Choroid plexus epithelial cell (primary cell): ENCODE data around the gene MERTK.

Experiments used
- DNase-seq: peaks from one replicate; pipeline ENCODE4 v3.0.0-alpha.2; 2010; ENCODE audit warnings: low read depth
- H3K4me3 ChIP-seq: 2 replicates; pipeline ENCODE4 v1.5.1; 2011; ENCODE audit warnings: low read depth, mild to moderate bottlenecking, control low read depth, low read length, moderate library complexity
- TF ChIP-seq, protein P1 (sequence below): conservative IDR thresholded peaks from 2 replicates; pipeline ENCODE4 v1.5.1; 2011; ENCODE audit warnings: low read depth, mild to moderate bottlenecking, control low read depth, inconsistent platforms, low read length, moderate library complexity

Gene MERTK

DNA sequence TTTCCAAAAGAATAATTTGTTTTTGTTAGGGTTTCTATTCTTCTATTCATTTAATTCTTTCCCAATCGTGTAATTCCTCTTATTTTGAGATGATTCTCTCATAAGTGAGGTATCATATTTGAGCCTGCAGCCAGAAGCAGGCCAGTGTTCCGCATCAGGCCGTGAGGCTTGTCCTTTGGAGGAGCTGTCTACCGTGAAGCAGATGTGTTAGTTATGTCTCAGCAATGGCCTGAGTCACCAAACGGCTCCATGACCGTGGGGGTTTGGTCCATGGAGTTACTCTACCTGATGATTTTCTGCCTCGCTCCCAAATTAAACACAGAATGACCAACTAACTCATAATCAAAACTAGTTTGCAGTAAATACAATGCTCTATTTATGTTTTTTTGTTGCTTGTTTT lies 92.4 kb downstream of the MERTK start:
- DNase-seq: no peak
- TF ChIP-seq, protein P1, sequence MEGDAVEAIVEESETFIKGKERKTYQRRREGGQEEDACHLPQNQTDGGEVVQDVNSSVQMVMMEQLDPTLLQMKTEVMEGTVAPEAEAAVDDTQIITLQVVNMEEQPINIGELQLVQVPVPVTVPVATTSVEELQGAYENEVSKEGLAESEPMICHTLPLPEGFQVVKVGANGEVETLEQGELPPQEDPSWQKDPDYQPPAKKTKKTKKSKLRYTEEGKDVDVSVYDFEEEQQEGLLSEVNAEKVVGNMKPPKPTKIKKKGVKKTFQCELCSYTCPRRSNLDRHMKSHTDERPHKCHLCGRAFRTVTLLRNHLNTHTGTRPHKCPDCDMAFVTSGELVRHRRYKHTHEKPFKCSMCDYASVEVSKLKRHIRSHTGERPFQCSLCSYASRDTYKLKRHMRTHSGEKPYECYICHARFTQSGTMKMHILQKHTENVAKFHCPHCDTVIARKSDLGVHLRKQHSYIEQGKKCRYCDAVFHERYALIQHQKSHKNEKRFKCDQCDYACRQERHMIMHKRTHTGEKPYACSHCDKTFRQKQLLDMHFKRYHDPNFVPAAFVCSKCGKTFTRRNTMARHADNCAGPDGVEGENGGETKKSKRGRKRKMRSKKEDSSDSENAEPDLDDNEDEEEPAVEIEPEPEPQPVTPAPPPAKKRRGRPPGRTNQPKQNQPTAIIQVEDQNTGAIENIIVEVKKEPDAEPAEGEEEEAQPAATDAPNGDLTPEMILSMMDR: no peak
- no peak overlapping the region for H3K4me3 ChIP-seq

DNA sequence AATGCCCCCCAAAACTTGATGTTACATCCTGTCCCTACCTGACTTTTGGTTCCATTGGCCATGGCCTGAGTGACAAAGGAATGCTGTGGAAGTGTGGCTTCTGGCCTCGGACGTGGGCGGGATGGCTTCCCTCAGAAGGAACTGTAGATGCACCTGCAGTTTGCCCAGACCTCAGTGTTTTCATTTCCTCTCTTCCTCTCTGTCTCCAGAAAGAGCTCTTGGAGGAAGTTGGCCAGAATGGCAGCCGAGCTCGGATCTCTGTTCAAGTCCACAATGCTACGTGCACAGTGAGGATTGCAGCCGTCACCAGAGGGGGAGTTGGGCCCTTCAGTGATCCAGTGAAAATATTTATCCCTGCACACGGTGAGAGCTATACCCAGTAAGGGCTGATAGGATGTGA lies 95.6 kb downstream of the MERTK start:
- TF ChIP-seq, protein P1: no peak
- H3K4me3 ChIP-seq: no peak overlapping the region
- no peak for DNase-seq

DNA sequence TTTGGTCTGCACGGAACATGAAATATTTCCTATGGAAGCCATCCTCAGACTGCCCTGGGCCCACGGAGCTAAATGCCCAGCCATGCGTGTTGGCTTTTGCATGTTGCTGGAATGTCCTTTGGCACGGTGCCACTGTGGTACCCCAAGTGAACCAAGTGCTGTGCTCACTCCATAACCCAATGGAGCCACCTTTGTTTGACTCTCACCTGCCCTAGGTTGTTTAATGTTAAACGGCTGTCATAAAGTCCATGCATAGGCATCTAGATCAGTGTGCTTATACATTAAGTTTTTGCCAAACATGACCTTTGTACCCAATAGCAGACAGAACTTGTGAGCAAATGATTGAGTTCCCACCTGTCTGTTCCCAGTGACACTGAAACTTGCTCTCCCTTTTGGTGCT lies 96.7 kb downstream of the MERTK start:
- no peak overlapping the region for H3K4me3 ChIP-seq
- no peak for DNase-seq
- TF ChIP-seq, protein P1: no peak

DNA sequence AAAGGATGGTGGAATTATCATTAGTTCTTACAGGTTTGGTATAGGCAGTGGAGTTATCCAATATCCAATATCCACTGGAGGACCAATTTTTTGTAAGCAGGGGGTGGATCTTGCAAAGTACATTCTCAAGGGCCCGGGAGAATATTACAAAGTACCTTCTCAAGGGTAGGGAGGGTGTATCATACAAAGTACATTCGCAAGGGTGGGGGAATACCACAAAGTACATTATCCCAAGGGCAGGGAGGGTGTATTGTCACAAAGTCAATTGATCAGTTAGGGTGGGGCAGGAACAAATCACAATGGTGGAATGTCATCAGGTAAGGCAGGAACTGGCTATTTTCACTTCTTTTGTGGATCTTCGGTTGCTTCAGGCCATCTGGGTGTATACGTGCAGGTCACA lies 101.4 kb downstream of the MERTK start:
- no peak for DNase-seq
- no peak overlapping the region for H3K4me3 ChIP-seq
- TF ChIP-seq, protein P1: no peak

DNA sequence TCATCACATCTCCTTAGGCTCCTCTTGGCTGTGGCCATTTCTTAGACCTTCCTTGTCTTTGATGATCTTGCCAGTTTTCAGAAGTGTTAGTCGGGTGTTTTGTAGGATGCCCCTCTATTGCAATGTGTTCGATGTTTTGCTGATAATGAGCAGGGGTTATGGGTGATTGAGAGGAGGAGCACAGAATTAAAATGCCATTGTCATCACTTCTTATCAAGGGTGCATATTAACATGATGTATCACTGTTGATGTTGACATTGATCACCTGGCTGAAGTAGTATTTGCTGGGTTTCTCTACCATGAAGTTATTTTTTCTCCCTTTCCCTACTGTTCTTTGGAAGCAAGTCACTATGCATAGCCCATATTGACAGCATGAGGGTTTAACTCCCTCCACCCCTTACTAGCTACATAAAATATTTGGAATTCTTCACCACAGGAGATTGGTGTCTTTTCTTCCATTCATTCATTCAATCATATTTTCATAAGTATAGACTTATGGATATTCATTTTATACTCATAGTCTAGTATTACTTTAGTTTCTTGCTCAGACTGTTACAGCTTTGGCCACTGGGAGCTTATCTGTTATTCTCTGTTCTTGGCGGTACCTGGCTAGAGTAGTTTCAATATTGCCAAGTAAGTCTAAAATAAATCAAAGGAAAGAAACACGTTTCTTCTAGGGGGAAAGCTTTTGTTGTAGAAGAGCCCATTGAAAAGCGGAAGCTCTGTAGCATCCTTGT lies 102.2 kb downstream of the MERTK start:
- H3K4me3 ChIP-seq: no peak overlapping the region
- TF ChIP-seq, protein P1: no peak
- DNase-seq: no peak

DNA sequence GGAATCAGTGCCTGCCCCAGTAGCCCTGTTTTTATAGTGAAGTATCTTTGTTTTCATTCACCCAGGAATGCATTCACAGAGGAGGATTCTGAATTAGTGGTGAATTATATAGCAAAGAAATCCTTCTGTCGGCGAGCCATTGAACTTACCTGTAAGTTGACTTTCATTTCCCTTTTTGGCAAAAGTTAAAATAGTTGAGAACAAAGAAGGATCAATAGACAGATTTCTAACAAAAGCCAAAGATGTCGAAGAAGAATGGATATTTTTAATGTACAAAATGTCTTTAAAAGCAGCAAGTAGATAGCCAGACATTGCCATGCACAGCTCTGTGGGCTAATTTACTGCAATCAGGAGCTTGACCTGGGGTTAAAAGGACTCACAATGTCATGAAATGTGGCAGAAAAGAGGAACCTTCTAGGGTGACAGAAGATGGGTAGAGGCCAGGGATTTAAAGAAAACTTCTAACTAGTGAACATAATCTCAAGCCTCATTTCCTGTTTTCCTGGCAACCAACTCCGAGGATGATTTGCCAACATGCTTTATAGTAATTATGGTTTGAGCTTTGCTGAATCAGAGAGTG lies 102.8 kb downstream of the MERTK start:
- no peak overlapping the region for H3K4me3 ChIP-seq
- TF ChIP-seq, protein P1: no peak
- no peak for DNase-seq

DNA sequence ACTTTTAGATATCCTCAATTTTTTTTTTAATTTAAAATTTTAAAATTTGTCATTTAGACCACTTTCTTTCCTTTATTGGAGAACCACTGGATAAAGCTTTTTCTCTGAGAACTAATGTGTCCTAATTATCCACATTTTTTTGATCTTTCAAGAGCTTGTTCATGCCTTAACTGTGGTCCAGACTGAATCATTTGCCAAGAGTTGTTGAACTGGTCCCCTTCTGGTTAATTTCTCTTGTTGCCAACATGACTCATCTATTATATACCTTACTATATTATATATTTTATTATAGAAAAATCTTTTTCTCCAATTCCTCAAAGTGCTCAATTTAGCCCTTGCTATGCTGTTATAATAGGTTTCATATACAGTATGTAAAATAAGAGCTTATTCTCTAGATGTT lies 103.5 kb downstream of the MERTK start:
- DNase-seq: no peak
- TF ChIP-seq, protein P1: no peak
- H3K4me3 ChIP-seq: no peak overlapping the region
